A204.1 (cell line): ENCODE measurements around the gene GOLGA6L9.
"Not testable (repeated sequence)": the region's sequence is repeated elsewhere in the genome, so short reads cannot be mapped to it uniquely, and the experiment has no call there.

Experiments
- FAIRE-seq: peaks from 2 replicates; lab custom pipeline; 2012; peaks lifted over from hg19 to GRCh38; lab: Jason Lieb, UNC

The GOLGA6L9 gene, protein sequence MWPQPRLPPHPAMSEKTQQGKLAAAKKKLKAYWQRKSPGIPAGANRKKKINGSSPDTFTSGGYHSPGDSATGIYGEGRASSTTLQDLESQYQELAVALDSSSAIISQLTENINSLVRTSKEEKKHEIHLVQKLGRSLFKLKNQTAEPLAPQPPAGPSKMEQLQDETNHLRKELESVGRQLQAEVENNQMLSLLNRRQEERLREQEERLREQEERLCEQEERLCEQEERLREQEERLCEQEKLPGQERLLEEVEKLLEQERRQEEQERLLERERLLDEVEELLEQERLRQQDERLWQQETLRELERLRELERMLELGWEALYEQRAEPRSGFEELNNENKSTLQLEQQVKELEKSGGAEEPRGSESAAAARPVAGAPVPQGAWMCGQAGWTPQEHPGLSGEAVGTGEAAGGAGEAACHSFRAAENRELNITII

DNA sequence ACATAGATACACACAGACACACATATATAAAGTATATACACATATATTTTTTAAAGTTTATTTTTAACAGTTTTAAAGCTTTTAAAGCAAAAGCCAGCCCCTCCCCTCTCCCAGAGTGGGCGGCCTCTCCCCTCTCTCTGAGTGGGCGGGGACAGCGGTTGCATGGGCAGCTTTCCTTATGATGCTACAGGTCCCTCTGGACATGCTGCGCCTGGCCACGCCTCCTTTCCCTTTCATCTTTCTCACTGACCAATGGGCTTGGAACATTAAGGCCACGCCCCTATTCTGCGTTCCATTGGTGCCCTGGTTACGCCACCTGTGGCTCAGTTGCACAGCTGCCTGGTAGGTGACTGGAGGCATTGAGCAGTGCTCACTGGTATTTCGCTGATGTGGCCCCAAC lies at the start of gene GOLGA6L9:
GOLGA6L9 (plus strand) TSS at position 124 of the 400 bp plus-strand sequence; CDS start at position 388, 264 bp downstream.
- not testable (repeated sequence) for FAIRE-seq

DNA sequence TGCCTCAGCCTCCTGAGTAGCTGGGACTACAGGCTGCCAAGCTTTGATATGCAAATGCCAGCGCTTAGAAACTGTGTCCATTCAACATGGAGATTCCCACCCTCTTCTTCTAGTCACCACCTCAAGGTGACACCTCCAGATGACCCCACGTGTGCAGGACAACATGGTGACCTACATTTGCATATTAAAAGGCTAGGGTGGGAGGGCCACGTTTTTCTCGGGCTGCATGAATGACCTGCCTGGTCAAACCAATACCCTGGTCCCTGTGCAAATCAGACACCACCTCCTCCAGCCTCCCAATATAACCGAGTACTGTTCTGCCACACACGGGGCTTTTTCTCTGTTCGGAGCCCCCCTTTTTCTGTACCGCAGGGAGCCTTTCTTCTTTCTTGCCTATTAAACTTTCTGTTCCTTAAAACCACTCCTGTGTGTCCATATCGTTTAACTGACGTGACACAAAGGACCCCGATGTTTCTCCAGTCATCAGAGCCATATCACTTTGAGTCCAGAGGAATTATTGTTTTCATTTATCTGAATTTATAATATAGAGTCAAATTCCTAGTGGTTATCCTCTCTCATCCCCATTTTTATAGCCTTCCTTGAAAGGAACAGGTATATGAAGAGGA lies 48.2 kb upstream of the GOLGA6L9 start:
- not testable (repeated sequence) for FAIRE-seq

DNA sequence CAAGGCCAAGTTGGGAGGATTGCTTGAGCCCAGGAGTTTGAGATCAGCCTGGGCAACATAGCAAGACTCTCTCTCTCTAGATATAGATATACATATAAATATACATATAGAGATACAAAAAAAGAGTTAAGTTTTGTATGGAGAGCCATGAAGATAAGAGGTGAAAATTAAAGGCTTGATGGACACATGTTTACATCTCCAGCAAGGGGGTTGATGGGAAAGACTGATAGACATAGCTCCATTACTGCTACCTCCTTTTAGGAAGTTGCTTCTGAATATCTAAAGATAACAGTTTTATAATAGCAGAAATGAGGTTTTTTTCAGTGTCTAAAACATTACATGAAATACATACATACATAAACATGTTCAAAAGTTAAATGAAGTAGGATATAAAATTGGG lies 42.4 kb upstream of the GOLGA6L9 start:
- not testable (repeated sequence) for FAIRE-seq

DNA sequence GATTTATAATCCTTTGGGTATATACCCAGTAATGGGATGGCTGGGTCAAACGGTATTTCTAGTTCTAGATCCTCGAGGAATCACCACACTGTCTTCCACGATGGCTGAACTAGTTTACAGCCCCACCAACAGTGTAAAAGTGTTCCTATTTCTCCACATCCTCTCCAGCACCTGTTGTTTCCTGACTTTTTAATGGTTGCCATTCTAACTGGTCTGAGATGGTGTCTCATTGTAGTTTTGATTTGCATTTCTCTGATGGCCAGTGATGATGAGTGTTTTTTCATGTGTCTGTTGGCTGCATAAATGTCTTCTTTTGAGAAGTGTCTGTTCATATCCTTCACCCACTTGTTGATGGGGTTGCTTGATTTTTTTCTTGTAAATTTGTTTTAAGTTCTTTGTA lies 39.5 kb upstream of the GOLGA6L9 start:
- not testable (repeated sequence) for FAIRE-seq

DNA sequence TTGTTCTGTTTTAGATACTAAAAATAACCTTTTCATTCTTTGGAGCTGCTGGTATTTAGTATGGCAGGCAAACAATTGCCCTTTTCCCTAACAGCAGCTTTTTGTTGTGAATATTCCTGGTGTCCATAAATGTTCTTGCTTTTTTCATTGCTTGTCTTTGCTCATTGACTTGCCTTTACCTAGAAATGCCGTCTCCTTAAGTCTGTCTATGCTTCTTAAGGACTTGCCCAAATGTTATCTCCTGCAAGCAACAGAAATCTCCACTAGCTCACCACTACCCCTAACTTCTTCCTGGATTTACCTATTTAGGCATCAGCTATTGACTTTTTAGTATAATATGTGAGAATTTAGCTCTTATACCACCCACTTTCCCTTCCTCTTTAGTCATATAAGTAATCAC lies 37.5 kb upstream of the GOLGA6L9 start:
- not testable (repeated sequence) for FAIRE-seq

DNA sequence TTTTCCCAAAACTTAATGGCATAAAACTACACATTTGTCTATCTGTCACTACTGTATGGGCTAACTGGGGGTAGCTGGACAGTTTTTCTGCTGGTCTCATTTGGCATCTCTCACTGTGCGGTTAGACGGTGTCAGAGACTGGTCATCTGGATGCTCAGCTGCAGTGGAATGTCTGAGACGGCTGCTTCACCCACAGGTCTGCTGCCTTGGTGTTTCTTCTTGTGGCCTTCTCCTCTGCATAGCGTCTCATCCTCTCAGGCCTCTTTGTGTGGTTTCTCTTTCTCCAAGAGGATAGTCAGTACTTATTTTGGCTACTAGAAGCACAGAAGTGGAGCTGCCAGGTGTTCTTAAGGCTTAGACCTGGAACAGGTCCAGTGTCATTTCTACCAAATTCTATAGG lies 35.9 kb upstream of the GOLGA6L9 start:
- no peak for FAIRE-seq

DNA sequence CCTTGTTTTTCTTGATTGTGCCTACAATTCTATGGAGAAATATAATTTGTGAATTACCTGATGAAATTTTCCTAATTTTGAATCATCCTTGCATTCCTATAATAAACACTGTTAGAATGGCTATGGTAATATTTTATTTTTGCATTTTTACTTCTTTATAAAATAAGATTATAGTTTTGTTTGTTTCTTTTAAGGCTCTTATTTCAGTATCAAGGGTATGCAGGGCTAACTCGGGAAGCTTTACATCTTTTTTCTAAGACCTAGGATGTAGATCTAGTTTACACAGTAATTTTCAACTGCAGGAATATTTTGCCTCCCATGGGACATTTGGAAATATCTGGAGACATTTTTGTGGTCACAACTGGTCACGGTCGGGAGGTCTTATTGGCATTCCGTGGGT lies 33.8 kb upstream of the GOLGA6L9 start:
- not testable (repeated sequence) for FAIRE-seq

DNA sequence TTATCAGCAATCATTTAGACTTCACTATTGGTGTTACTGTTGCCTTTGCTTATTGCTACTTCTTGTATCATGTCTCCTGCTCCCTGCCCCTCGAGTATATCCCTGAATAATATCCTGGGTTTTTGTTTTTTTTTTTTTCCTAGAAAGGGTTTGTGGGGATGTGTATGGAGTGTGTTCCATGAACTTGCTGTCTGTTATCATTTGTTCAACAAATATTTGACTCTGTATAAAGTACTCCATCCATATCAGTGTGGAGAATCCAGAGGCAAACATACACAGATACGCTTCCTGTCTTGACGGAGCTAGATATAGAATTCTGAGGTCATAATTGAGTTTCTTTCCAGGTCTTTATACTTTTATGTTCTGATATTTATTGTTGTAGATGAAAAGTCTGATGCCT lies 31.8 kb upstream of the GOLGA6L9 start:
- FAIRE-seq = no peak

DNA sequence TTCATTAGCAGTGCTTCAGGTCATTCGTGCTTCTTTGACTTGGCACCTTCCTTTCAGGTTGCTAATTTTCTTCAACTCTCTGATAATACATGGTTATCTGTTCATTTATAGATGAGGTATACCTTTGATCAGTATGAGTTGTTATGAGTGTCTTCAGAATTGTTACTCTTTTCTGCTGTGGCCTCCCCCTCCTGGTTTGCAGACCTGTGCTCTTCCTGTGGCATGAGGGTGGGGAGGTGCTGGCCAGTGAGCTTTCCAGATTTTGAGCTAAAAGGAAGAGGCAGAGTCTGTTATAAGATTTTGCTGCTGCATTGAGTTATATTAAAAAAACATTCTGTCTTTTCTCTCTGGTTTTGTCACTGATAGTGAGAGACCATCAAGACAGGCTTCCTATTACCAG lies 30.8 kb upstream of the GOLGA6L9 start:
- FAIRE-seq = no peak

DNA sequence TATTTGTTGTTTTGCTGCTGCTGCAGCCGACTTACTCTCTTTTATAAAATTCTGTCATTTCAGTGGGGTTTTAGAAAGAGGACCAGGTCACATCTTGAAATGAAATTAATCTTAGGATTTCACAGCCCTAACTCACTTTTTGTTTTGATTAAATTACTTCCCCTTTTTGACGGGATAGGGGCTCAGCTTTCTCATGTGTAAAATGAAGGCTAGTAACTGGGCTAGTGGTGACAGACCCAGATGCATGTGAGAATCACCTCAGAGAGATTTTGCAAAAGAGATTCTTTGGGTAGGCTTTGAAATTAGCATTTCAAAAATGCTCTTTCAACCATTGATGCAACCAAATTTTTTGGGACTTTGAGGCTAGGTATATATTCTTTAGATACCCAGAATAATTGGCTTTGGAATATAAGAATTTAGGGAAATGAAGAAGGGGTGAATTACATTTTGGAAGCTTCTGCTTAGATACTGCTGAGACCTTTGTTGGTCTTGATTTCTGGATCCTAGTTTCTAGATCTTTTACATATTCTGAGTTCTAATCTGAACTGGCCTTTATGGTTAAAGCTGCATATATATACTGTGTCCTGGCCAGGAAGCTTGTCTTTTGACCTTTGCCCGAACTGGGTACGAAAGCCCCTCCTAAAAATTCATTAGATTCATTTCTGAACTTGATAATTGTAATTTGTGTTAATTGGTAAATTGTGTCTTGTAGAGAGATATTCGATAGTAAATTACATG lies 30.1 kb upstream of the GOLGA6L9 start:
- not testable (repeated sequence) for FAIRE-seq

DNA sequence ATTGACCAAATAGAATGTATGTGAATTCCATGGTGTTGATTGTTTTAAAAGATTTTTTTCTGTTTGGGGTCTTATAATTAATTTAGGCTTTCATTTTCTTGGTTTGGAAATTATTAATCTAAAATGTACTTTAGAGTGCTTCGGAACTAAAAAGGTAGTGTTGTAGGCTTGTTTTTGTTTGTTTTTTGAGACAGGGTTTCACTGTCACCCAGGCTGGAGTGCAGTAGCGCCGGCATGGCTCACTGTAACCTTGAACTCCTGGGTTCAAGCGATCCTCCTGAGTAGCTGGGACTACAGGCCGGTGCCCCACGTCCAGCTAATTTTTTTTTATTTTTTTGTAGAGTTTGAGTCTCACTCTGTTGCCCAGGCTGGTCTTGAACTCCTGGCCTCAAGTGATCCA lies 27.7 kb upstream of the GOLGA6L9 start:
- not testable (repeated sequence) for FAIRE-seq

DNA sequence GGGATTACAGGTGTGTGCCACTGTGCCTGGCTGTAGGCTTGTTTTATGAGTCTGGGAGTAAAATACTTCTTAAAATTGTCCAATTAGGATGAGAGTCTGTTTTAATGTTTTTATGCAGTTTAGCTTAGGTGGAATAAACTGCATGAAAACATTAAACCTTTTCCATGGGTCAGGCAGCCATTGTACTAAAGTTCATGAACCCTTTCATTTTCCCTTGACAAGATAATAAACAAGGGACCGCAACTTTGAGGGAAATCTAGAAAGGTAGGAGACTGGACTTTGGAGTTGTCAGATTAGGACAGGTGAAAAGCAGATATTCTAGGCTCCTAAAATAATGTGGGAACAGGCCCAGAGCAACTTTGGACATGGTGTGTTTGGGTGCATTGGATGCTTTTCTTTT lies 27.3 kb upstream of the GOLGA6L9 start:
- not testable (repeated sequence) for FAIRE-seq

DNA sequence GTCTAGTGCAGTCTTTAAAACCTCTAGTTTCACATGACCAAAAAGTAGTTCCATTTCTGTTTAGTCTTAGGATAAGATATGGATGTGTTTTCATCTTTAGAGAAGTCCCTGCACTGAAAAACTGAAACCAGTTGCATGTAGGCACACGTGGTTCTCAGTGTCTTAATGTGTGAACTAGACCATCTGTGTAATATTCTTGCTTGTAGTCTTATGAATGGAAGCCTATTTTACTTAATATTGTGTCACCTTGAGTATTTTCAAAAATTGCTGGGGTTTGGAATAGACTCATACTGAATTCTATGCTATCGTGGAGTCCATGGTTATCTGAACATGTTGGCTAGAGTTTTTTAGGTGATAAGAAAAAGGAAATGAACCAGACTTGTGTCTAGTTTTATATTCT lies 23.4 kb upstream of the GOLGA6L9 start:
- FAIRE-seq = not testable (repeated sequence)

DNA sequence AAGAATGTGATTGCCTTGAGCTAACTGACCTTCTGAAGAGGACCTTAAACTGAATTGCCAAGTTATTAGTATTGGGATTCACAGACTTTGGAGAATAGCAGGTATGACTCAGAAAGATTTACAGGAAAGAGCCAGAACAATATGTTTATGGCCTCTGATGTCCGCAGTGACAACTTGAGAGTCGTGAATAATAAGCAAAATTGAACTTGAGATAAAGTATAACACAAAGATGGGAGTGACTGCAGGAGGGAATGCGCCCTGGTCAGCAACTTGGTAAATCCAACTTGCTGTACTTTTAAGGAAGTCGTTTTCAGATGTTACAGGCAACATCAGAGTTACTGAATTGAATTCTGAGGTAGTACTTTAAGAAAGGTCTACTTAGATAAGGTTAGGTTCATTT lies 19.3 kb upstream of the GOLGA6L9 start:
- not testable (repeated sequence) for FAIRE-seq

DNA sequence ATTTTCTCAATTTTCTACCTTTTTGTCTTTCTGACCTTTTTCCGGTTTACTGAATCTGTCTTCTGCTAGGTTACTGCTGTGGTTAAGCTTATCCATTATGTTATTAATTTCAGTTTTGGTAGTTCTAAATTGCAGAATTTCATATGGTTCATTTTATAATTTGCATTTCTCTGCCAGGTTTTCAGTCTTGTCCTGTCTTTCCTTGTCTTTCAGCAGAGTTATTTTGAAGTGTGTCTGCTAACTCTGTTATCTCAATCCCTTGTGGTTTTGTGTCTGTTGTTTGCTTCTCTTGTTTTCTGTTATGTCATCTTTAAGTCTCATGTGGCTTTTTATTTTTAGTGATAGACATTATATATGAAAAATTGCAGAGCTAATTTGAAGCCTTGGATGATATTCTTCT lies 18.0 kb upstream of the GOLGA6L9 start:
- FAIRE-seq = not testable (repeated sequence)

DNA sequence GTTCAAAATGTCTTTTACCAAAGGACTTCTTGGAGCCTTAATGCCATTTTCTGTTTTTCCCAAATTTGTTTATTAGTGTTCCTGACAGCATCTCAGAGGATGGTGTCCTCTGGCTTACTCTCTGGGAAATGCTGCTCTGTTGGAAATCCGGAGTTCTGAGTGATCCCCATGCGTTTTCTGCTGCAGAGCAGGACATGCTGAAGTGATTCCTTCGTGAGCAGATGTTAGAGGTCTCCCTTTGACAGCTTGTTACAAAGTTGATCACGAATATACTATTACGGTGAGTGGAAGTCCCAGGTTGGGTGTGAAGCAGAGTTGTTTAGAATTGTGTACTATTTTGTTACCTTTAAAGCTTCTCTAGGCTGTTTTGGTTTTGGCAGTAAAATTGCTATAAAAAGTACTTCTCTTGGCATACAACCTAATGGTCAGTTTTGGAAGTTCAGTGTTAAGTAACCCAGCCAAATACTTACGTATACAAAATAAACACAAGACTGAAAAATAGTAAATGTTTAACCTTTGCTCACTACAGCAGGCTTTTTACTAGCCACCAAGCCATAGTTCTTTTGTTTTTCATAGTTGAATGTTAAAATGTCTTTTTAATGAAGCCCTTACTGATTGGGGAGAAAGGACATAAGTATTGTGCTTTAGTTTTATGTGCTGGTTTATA lies 15.0 kb upstream of the GOLGA6L9 start:
- FAIRE-seq = not testable (repeated sequence)

DNA sequence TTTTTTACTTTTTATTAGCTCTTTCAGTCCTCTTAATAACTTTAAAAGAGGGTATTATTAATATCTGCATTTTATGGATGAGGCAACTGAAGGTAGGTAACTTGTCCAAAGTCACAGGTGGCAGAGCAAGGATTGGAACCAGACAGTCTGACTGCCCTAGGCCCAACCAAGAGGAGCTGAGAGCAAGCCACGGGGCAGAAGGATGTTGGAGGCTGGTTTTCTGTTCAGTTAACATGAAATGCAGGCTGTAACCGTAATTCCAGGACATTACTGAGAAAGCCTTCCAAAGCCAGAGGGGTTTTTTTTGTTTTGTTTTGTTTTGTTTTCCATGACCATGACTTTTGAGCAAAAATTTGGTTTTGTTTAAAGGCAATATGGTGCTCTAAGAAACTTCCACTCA lies 9.1 kb upstream of the GOLGA6L9 start:
- FAIRE-seq = not testable (repeated sequence)

DNA sequence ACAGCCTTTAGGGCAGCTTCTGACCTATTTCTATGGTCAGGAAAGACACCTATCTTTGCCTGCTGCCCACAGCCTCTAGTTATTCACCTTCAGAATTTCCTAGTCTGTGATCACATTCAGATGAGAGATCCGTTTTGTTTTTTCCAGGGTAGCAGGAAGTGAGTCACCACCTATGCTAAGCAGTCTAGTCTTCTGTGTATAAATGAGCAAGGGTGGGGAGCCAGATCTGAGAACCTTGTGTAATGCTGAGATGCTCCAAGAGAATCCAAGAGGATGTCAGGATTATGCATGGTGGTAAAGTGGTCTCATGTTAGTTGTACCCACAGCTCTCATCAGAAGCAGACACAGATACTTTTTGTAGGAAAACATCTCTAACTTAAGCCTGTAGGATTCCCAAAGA lies 8.7 kb upstream of the GOLGA6L9 start:
- FAIRE-seq = not testable (repeated sequence)

DNA sequence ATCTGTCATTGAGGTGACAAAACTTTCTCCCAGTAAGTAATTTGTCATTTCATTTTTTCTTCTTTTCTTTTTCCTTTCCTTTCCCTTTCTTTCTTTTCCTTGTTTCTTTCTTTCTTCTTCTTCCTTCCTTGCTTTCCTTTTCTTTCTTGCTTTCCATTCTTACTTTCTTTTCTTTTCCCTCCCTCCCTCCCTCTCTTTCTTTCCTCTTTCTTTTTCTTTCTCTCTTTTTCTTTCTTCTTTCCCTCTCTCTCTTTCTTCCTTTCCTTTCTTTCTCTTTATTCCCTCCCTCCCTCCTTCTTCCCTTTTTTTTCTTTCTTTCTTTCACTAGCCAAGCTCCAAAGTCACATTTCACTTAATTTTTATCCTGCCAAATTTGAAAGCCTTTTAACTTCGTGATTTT lies 2.5 kb upstream of the GOLGA6L9 start:
- FAIRE-seq = not testable (repeated sequence)

DNA sequence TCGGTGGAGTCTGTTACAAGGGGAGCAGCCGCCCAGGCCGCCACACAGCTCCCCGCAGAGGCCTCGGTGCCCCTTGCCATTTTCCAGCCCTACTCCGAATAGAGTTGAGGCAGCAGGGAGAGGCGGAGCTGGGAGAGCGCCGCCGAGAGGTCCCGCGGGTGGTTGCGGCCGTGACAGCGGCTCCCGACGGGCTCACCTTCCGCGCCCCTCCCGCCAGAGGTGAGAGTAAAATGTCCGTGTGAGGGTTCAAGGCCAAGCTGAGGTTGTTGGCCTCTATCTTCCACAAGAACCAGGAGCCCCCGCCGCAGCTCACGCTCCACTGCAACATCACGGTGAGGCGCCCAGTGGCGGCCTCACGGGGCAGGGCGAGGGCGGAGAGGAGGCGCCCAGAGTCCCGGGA lies 15.8 kb downstream of the GOLGA6L9 start:
- not testable (repeated sequence) for FAIRE-seq

DNA sequence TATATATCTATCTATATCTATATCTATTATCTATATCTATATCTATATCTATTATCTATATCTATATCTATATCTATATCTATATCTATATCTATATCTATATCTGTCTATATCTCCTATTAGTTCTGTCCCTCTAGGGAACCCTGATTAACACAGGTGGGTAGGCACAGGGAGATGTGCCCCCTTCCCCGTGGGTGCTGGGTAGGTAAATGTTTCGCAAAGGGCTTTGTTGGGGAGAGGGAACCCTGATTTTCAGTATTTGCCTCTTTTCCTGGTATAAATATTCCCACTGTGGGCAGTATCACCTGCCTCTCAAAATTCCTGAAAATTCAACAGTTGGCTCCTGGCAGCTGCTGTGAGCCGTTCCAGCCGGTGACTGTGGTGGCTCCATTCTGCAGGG lies 27.7 kb downstream of the GOLGA6L9 start:
- not testable (repeated sequence) for FAIRE-seq

DNA sequence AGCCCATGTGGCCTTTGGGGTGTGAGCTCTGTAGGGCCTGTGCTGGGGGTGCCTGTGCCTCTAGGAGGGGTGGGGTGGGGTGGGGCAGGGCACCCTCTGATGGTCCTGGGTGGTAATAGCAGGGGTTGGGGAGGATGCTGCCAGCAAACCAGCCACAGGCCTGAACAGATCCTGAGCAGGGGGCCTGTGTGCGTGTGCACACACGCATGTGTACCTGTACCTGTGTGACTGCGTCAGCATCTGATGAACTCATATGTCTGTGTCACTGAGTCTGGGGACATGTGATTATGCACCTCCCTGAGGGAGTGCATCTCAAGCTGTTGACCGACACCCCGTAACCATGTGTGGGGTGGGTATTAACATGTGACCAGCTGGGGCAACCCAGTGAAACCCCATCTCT lies 36.0 kb downstream of the GOLGA6L9 start:
- FAIRE-seq = not testable (repeated sequence)
